ENCODE data around the gene SLC19A1.

The SLC19A1 gene

DNA sequence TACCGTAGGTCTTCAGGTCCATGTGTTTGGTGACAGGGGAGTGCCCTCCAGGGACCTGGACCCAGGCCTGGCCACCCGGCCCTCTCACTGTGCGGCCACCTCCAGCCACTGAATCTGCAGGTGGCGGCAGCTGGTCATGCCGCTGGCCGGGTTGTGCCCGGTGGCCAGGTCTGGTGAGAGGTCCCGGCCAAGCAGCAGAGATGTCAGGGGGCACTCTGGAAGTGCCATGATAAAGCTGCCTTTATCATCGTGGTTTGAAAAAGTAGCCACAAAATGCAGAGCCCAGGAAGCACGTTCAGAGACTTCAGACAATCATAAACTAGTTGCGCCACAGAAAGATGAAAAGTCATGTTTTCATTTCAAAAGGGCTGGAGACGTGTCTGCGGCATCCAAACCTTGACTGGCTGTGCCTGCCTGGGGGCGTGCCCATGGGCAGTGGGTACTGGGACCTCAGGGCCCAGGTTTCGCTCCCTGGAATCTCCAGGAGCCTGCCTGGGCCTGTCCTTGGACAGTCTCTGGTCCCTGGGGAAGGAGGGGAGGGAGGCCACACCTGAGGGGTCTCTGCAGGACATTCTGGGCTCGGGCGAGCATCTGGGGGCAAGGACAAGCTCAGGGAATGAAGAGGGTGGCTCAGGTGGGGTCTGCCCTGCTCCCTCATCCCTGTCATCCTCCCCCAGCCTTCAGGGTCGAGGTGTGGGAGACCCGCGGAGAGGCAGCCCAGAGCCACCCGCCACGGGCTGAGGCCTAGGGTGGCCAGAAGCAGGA, 92.4 kb downstream of the SLC19A1 start:
- no peak for DNase-seq

DNA sequence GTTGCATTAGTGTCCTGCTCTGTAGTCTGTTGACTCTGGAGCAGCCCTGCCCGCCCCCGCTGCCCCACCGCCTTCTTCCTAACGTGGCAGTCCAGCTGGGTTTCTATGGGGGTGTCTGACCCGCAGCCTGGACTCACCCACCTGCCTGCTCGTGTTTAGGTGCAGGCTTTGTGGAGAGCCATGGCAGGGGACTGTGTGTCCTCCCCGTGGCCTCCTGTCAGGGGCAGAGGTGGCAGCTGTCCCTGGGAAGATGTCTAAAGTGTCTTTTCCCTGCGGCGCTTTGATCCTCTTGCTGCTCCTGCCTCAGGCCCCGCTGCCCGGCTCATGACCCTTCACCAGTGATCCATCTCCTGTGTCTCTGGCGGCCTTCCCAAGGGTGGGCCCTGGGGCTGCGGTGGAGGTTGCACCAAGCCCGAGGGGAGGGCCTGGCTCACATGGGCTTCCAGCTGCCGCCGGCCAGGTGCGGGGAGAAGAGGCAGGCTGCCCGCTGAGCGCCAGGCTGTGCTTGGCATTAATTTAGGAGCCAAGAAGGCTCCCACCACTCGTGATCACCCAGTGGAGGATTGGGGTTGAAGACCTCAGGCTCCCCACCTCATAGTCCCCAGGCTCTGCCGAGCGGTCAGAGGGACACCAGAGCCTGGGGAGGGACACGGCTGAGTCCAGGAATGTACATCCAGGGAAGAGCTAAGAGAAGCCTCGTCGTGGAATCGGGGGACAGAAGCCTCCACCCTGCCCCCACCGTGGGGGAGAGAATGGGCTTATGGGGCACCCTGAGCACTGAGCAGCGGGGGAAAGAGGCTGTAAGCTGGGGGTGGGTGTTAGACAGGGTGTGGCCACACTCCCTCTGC, 93.2 kb downstream of the SLC19A1 start:
- no peak for DNase-seq

DNA sequence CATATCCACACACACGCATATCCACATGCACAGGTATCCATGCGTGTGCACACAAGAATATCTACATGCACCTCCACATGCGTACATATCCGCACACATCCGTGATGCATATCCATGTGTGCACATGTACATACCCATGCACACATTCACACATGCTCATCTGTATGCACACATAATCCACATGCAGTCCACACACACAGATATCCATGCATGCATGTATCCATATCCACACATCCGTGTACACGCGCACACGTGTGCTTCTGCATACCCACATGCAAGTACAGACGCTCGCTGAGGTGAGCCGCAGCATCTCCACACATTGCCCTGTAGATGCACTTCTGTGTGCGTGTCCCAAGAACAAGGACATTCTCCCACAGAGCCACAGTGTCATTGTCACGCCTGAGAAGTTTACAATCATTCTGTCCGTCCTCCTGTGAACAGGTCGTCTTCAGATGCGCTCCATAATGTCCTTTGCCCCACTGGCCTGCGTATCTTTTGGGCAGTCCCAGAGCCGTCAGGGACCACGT, 93.9 kb downstream of the SLC19A1 start:
- DNase-seq = no peak

All from activated CD4-positive, alpha-beta T cell treated with anti-CD3 and anti-CD28 coated beads, Interleukin-2, Interleukin-6, amounts not matched to agents 100 ng/mL and 50 ng/mL, durations not matched to agents 16 hours and 8 hours (primary cell).